Peyer's patch (tissue), 4 donors: ENCODE data around the gene ANAPC4. TPM values are rescaled to one million over a fixed set of nuclear protein-coding genes. Genes with fewer than 3 reads are reported as not detected.
A peak's percentile ranks its signal among the peaks of the same experiment; 100 is the strongest.

Experiments used
- DNase-seq, 3 donors: peaks; one replicate each; pipeline ENCODE4 v3.0.0-alpha.2; 2017 to 2019
- H3K27ac ChIP-seq, 4 donors: fragments of 200-600 bp; sonication (generic); one replicate each; pipeline ENCODE4 v1.5.1; 2016 to 2019
- H3K27me3 ChIP-seq, 2 donors: fragments of 200-600 bp; sonication (generic); one replicate each; pipeline ENCODE4 v1.5.1; 2019
- H3K36me3 ChIP-seq, 3 donors: fragments of 200-600 bp; sonication (generic); one replicate each; pipeline ENCODE4 v1.5.1; 2016 to 2019
- H3K4me1 ChIP-seq, 4 donors: fragments of 200-600 bp; sonication (generic); one replicate each; pipeline ENCODE4 v1.5.1; 2016 to 2019
- H3K4me3 ChIP-seq, 4 donors: fragments of 200-600 bp; sonication (generic); 1 replicate in 3 of 4; 2 replicates in 1 of 4; pipeline ENCODE4 v1.5.1; 2016 to 2019; ENCODE audit warnings: mild to moderate bottlenecking in 1 of 4
- H3K9me3 ChIP-seq, 4 donors: fragments of 200-600 bp; sonication (generic); one replicate each; pipeline ENCODE4 v1.5.1; 2016 to 2019; ENCODE audit warnings: mild to moderate bottlenecking in 1 of 4
- POLR2A ChIP-seq, 2 donors: fragments of 450-650 bp; IDR thresholded peaks; one replicate each; pipeline ENCODE4 v1.5.1; 2017; ENCODE audit warnings: antibody characterized with exemption in 2 of 2, mild to moderate bottlenecking in 2 of 2, moderate library complexity in 2 of 2
- total RNA-seq, 4 donors: library from RNA; depleted of rRNA; stranded (reverse); fragments of >200 nt; gene quantifications; one replicate each; pipeline ENCODE4 v1.1.0, GENCODE V29; 2016
- TF ChIP-seq, protein P1 (sequence below), 6 experiments: fragments of 450-650 bp in 4 of 6; fragments of 200-600 bp in 2 of 6; sonication (generic) in 1 of 6; IDR thresholded peaks; one replicate each; pipeline ENCODE4 v1.5.1; 2017 to 2019; ENCODE audit warnings: antibody characterized with exemption in 6 of 6, mild to moderate bottlenecking in 3 of 6, moderate library complexity in 1 of 6

The ANAPC4 gene
- total RNA-seq, 4 donors from 2014 or later: 23.5 to 69.3 (median 39.7) TPM

DNA sequence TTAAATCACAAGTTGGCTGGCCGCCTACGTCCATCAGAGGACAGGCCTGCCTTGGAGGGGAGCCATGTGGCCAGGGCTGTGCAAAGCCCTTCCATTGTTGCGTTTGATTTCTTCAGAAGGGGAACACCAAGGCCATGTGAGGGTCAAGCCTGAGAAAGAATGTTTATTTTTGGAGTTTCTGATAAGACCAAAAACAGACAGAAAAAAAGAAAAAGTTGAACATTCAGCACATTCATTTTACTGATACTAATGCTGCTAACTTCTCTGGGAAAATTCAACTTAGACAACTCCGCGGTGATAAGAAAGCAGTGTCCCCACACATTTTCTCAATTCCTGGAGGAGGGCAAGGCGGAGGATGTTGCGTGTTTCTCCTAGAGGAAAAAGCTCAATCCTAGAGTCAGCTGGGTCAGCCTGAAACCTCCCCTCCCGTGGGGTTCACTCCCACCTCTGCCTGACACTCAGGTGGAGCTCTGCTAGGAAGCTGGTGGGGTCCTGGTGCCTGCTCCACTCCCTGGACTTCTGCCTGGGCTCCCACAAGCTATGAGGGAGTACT lies 63.5 kb downstream of the ANAPC4 start:
- Histone ChIP-seq H3K36me3 (no peaks in the 10 kb centered on the region), H3K27me3 (no peaks in the 10 kb centered on the region), H3K9me3 (no peaks in the 10 kb centered on the region), H3K27ac (no peak overlapping the region), H3K4me3 (no peak overlapping the region), H3K4me1 (no peaks in the 10 kb centered on the region)
- DNase-seq: no peak
- no peak for TF ChIP-seq POLR2A (IDR thresholded peaks at IDR 0.05)
- TF ChIP-seq, protein P1, sequence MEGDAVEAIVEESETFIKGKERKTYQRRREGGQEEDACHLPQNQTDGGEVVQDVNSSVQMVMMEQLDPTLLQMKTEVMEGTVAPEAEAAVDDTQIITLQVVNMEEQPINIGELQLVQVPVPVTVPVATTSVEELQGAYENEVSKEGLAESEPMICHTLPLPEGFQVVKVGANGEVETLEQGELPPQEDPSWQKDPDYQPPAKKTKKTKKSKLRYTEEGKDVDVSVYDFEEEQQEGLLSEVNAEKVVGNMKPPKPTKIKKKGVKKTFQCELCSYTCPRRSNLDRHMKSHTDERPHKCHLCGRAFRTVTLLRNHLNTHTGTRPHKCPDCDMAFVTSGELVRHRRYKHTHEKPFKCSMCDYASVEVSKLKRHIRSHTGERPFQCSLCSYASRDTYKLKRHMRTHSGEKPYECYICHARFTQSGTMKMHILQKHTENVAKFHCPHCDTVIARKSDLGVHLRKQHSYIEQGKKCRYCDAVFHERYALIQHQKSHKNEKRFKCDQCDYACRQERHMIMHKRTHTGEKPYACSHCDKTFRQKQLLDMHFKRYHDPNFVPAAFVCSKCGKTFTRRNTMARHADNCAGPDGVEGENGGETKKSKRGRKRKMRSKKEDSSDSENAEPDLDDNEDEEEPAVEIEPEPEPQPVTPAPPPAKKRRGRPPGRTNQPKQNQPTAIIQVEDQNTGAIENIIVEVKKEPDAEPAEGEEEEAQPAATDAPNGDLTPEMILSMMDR (IDR thresholded peaks at IDR 0.05): no peak

GRCh38 chr4:25441519-25442117 lies 64.6 kb downstream of the ANAPC4 start:
- Histone ChIP-seq H3K4me3 (no peak overlapping the region), H3K27me3 (no peaks in the 10 kb centered on the region), H3K9me3 (no peaks in the 10 kb centered on the region), H3K27ac (no peak overlapping the region), H3K36me3 (no peaks in the 10 kb centered on the region), H3K4me1 (no peaks in the 10 kb centered on the region)
- TF ChIP-seq, protein P1 (IDR thresholded peaks at IDR 0.05): peak in 4 of 6 experiments; percentile 30 to 70 (median 66)
- TF ChIP-seq POLR2A (IDR thresholded peaks at IDR 0.05): no peak
- DNase-seq: peak in 2 of 3 donors; percentile 75 to 76

- no peaks in the 10 kb centered on the region for H3K9me3 ChIP-seq
- no peak for TF ChIP-seq POLR2A (IDR thresholded peaks at IDR 0.05)
- TF ChIP-seq, protein P1 (IDR thresholded peaks at IDR 0.05): no peak
- no peaks in the 10 kb centered on the region for H3K27me3 ChIP-seq
- H3K27ac ChIP-seq: no peak overlapping the region
- no peak for DNase-seq
- H3K4me1 ChIP-seq: no peaks in the 10 kb centered on the region
- no peak overlapping the region for H3K4me3 ChIP-seq
- no peaks in the 10 kb centered on the region for H3K36me3 ChIP-seq
Observed at GRCh38 chr4:25442863-25443307, 65.8 kb downstream of the ANAPC4 start.

GRCh38 chr4:25443851-25444250 lies 66.8 kb downstream of the ANAPC4 start:
- Histone ChIP-seq H3K9me3 (no peaks in the 10 kb centered on the region), H3K27ac (no peak overlapping the region), H3K36me3 (no peaks in the 10 kb centered on the region), H3K27me3 (no peaks in the 10 kb centered on the region), H3K4me3 (no peak overlapping the region), H3K4me1 (no peaks in the 10 kb centered on the region)
- TF ChIP-seq POLR2A (IDR thresholded peaks at IDR 0.05): no peak
- TF ChIP-seq, protein P1 (IDR thresholded peaks at IDR 0.05): no peak
- DNase-seq: no peak

DNA sequence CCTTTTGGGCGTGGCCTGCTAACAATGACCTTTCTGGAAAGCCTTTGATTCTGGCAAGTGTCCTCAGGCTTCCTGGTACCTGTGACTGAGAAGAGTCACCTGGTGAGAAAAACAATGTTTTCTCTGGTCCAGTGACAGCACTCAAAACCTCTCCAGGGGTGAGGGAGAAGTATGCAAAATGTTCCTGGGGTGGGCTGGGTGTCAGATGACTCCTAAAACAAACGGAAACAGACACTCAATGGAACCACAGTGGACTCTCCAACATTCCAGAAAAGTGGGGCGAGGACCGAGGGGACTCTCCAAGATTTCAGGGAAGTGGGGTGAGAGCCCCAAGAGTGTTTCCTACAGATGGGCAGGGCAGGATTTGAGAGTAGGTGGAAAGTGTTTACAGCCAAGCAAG lies 69.5 kb downstream of the ANAPC4 start:
- Histone ChIP-seq H3K4me1 (no peaks in the 10 kb centered on the region), H3K27ac (no peak overlapping the region), H3K4me3 (no peak overlapping the region), H3K36me3 (no peaks in the 10 kb centered on the region), H3K9me3 (no peaks in the 10 kb centered on the region), H3K27me3 (no peaks in the 10 kb centered on the region)
- no peak for TF ChIP-seq POLR2A (IDR thresholded peaks at IDR 0.05)
- TF ChIP-seq, protein P1 (IDR thresholded peaks at IDR 0.05): no peak
- no peak for DNase-seq
